ENCODE data around the gene VIPR2.

The VIPR2 gene

DNA sequence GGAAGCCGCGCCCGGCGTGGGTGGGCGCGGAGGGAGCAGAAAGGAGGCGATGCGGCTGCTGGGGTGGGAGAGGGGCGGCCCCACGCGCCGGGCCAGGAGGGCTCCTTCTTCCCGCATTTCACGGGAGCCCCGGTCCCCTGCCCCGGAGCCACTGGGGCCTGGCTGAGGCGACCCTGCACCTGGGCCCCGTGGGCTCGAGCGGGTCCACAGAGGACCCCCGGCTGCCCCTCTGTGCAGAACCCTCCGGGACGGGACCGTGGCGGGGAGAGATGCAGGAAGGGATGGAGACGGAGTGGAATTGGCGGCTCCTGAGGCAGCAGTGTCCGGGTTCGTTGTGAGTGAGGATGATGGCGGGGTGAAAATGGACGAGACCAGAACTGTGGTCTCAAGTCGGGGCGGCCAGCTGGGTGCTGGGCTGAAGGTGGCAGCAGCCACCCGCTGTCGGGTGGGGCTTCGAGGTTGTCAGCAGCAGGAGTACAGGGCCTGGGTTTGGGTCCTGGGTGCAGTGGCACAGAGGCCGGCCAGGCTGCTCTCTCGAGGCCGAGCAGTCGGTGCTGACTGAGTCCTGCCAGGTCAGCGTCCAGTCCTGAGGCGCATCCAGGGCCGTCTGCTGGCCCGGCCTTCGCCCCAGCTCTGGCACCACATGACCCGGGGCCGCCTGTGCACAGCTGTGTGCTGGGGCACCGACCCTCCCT is 80.4 kb downstream of the VIPR2 start:
- no peak for FAIRE-seq

DNA sequence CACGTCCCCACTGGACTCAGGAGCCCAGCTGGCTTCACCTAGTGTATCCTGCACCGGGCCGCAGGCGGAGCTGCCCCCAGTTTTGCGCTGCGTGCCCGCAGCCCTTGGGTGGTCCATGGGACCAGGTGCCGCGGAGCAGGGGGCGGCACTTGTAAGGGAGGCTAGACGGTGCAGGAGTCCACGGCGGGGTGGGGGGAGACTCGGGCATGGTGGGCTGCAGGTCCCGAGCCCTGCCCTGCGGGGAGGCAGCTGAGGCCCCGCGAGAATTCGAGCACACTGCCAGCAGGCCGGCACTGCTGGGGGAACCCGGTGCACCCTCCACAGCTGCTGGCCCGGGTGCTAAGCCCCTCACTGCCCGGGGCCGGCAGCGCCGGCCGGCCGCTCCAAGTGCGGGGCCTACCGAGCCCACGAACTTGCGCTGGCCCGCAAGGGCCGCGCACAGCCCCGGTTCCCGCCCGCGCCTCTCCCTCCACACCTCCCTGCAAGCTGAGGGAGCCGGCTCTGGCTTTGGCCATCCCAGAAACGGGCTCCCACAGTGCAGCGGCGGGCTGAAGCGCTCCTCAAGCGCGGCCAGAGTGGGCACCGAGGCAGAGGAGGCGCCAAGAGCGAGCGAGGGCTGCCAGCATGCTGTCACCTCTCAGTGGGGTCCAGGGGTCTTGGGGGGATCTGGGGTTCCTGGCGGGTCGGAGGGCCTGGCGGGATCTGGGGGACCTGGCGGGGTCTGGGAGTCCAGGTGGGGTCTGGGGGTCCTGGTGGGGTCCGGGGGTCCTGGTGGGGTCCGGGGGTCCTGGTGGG is 81.4 kb downstream of the VIPR2 start:
- FAIRE-seq = no peak

DNA sequence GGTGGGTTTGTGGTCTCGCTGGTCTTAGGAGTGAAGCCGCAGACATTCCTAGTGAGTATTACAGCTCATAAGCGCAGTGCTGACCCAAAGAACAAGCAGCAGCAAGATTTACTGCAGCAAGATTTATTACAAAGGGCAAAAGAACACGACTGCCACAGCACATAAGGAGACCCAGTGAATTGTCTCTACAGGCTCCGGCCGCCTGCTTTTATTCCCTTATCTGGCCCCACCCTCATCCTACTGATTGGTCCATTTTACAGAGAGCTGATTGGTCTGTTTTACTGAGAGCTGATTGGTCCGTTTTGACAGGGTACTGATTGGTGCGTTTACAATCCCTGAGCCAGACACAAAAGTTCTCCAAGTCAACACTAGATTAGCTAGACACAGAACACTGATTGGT is 82.1 kb downstream of the VIPR2 start:
- FAIRE-seq = no peak

GRCh38 chr7:159061674-159062212 is 82.9 kb downstream of the VIPR2 start:
- no peak for FAIRE-seq

- FAIRE-seq = no peak
These were observed 83.5 kb downstream of the VIPR2 start for GRCh38 chr7:159061209-159061608.

- FAIRE-seq = no peak
These were observed 84.2 kb downstream of the VIPR2 start for GRCh38 chr7:159060440-159060839.

DNA sequence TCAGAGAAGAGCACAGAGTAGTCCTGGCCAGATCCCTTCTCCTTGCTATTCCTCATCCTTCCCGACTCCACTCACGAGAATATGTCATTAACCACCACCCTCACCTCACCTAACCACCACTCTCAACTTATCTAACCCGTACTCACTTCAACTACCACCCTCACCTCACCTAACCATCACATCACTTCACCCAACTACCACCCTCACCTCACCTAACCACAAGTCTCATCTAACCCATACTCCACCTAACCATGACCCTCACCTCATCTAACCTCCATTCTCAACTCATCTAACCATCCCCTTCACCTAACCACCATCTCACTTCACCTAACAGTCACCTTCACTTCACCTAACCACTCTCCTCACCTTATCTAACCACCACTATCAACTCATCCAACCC is 85.0 kb downstream of the VIPR2 start:
- no peak for FAIRE-seq

GRCh38 chr7:159057647-159058046 is 87.0 kb downstream of the VIPR2 start:
- FAIRE-seq = no peak

GRCh38 chr7:159056737-159057136 is 87.9 kb downstream of the VIPR2 start:
- FAIRE-seq = no peak

DNA sequence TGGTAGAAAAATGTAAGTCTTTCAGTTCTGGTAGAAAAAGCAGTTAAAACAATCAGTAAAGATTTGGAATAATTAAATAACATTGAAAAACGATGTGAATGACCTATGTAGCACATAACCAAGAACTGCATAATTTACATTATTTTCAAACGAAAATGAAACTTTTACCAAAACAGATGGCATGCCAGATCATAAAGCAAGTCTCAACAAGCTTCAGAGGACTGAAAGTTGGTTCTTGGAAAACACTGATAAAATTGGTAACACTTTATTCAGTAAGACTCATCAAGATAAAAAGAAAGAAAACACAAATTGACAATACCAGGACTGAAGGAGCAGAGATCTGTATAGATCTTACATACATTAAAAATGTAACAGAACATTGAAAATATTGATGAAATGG is 92.8 kb downstream of the VIPR2 start:
- FAIRE-seq = no peak

DNA sequence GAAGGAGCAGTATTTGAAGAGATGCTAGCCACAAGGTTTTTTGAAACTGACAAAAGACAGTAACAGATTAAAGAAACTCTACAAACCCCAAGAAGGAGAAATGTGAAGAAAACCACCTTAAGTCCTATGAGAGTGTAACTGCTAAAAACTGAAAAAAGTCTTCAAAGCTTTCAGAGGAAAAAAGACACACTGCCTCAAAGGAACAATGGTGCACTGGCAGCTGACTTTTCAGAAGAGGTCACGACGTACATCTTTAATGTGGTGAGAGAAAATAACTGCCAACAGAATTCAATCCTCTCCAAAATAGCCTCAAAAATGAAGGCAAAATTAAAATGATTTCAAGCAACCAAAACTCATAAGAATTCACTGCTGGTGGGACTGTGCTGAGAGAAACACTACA is 94.0 kb downstream of the VIPR2 start:
- FAIRE-seq = no peak

DNA sequence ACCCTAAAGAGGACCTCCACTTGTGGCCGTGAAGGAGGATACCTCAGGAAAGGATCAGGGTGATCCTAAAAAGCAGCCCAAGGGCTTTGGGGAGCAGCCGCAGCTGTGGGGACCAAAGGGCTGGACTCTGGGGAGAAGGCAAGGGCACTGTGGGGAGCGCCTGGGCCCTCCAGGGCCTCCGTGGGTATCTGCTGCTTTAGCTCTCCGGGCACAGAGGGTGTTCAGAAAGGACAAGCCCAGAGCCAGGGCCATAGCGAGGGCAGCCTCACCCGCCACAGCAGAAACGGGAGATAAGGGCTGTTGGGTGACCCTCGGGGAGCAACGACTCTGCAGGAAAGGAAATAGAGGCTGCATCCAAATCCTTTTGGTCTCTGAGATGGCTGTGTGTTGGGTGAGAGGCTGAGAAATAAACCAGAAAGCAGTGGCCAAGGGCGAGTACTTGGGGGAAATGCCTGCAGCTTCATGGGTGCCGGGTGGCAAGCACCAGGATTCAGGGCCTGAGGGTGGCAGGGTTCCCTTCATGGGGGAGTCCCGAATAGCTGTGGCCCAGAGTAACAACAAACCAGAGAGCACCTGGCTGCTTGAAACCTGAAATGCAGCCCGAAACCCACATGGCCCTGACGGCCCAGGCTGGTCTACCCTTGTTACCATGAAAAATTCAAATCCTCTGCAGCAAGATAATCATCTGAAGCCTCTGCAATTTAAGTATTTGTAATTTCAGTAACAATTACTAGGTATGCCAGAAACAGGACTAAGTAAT is 95.2 kb downstream of the VIPR2 start:
- FAIRE-seq = no peak

DNA sequence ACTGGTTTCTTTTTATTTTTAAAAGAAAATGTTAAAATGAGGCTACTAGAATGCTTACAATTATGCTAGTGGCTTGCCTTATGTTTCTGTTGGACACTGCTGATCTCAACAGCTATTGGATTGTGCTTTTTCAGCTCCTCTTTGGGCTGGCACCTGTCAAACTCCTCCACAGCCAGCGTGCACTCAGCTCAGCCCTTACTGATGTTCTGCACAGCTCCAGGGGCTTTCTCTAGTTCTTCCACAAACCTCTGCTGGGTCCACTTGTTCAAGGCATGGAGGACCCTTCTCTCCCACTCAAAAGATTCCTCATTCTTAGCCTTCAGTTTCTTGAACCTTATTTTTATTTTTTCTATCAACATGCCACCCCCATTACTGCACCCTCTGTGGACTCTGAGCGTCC is 96.0 kb downstream of the VIPR2 start:
- no peak for FAIRE-seq

DNA sequence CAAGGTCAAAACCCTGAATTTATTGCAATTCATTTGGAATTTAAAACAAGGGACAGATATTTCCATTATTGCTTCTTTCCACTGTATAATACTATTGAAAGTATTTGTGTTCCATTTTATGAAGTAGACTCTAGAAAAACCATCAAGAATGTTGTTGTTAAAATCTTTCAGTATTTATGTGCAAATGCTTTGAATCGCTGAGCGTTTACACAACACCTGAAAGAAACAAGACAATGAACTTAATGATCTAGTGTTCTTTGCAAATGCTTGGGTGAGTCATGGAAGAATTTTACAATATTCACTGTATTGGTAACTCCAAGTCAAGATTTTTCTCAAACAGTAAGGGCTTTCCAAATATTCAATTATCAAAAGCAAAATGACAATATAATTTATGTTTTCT is 97.1 kb downstream of the VIPR2 start:
- no peak for FAIRE-seq

GRCh38 chr7:159046300-159046699 is 98.4 kb downstream of the VIPR2 start:
- FAIRE-seq = no peak

DNA sequence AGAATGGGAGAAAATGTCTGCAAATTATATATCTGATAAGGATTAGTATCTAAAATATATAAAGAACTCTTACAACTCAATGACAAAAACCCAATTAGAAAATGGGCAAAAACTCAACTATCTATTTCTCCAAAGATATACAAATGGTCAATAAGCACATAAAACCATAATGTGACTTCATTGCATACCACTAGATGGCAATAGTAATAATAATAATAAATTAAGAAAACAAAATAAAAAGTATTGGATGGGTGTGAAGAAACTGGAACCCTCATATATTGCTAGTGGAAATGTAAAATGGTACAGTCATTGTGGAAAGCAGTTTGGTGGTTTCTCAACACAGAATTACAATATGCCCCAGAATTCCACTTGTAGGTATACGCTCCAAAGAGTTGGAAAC is 98.8 kb downstream of the VIPR2 start:
- FAIRE-seq = no peak

DNA sequence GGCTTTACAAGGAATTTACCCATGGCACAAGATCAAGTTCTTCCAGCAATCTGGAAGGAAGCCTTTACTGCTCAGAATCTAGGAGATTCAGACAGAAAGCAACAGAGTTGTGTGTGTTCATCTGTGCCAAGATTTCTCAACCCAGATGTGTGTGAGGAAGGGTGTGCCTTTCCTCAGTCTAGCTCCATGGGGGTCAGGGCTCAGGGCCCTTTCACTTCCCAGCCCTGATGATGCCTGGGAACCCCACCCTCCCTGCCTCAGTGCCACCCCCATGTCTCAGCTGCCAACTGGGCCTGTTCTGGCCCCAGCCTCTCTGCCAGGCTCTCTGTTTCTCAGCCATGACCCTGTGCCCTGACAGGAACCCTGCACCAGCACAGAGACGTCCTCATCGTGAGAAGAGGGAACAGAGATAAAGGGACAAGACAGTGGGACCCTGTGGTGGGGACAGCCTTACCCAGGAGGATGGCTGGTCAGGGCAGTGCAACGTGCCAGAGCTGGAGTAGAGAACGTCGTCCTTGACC is 102.0 kb downstream of the VIPR2 start:
- no peak for FAIRE-seq

GRCh38 chr7:159042103-159042502 is 102.6 kb downstream of the VIPR2 start:
- no peak for FAIRE-seq

- FAIRE-seq = no peak
These were observed 103.6 kb downstream of the VIPR2 start for GRCh38 chr7:159040912-159041711.

- FAIRE-seq = no peak
These were observed 104.5 kb downstream of the VIPR2 start for GRCh38 chr7:159040146-159040545.

GRCh38 chr7:159039716-159040115 is 105.0 kb downstream of the VIPR2 start:
- no peak for FAIRE-seq

GRCh38 chr7:159038066-159038465 is 106.6 kb downstream of the VIPR2 start:
- no peak for FAIRE-seq

Data from colon (tissue), 2 donors.